H1 (cell line): ENCODE results near the gene DNLZ.

Experiments used
- CTCF ChIP-seq, 3 experiments: IDR thresholded peaks; 1 replicate in 2 of 3; 2 replicates in 1 of 3; pipeline versions ENCODE4 v1.5.1 to v1.6.1; 2011; ENCODE audit warnings: low read length in 3 of 3, mild to moderate bottlenecking in 3 of 3, inconsistent platforms in 2 of 3, low read depth in 1 of 3, moderate library complexity in 1 of 3; ENCODE audit not compliant: insufficient read depth in 1 of 3; ENCODE audit errors: control extremely low read depth in 1 of 3
- EZH2 ChIP-seq: fragments of 200-600 bp; sonication (generic); IDR thresholded peaks from 2 replicates; pipeline ENCODE4 v1.7.1; 2012; ENCODE audit warnings: low read depth, mild to moderate bottlenecking, moderate library complexity, low read length, inconsistent platforms; ENCODE audit not compliant: severe bottlenecking
- MAX ChIP-seq: IDR thresholded peaks from 2 replicates; pipeline ENCODE4 v1.6.1; 2012; ENCODE audit warnings: inconsistent platforms
- POLR2A ChIP-seq, 2 experiments: IDR thresholded peaks; 1 replicate in 1 of 2; 2 replicates in 1 of 2; pipeline ENCODE4 v1.6.1; 2011; ENCODE audit warnings: low read depth in 2 of 2, low read length in 2 of 2, mild to moderate bottlenecking in 2 of 2; ENCODE audit errors: control extremely low read depth in 1 of 2
- POLR2AphosphoS5 ChIP-seq: IDR thresholded peaks from 2 replicates; pipeline ENCODE4 v1.6.1; 2011; ENCODE audit warnings: low read depth, low read length
- RBBP5 ChIP-seq: IDR thresholded peaks from 2 replicates; pipeline ENCODE4 v1.7.1; 2012; ENCODE audit warnings: low read depth, mild to moderate bottlenecking, inconsistent platforms, low read length, moderate library complexity, borderline replicate concordance
- SP1 ChIP-seq: IDR thresholded peaks from 2 replicates; pipeline ENCODE4 v1.6.1; 2011; ENCODE audit warnings: low read depth, low read length
- SP2 ChIP-seq: IDR thresholded peaks from 2 replicates; pipeline ENCODE4 v1.6.1; 2012; ENCODE audit warnings: mild to moderate bottlenecking, low read length, inconsistent platforms
- SRF ChIP-seq: IDR thresholded peaks from 2 replicates; pipeline ENCODE4 v1.6.1; 2011; ENCODE audit warnings: mild to moderate bottlenecking, low read depth, low read length, moderate library complexity
- SUZ12 ChIP-seq: fragments of 200-600 bp; sonication (generic); IDR thresholded peaks from 2 replicates; pipeline ENCODE4 v1.6.1; 2012; ENCODE audit warnings: mild to moderate bottlenecking, inconsistent platforms, low read length, moderate library complexity, mixed read lengths

GRCh38 chr9:136397643-136398042 is 34.1 kb upstream of the DNLZ start:
- TF ChIP-seq CTCF (IDR thresholded peaks at IDR 0.05; ENCODE audit: control extremely low read depth in 1 of 3, insufficient read depth in 1 of 3, low read depth in 1 of 3, low read length in 3 of 3) (no peak), MAX (no peak), POLR2AphosphoS5 (no peak), SP1 (no peak), SP2 (no peak), SUZ12 (no peak), SRF (no peak), POLR2A (IDR thresholded peaks at IDR 0.05; ENCODE audit: control extremely low read depth in 1 of 2, low read depth in 2 of 2, low read length in 2 of 2) (no peak), EZH2 (no peak), RBBP5 (no peak)
